Breast epithelium (tissue), 4 donors: ENCODE measurements around the gene OBP2A. TPM values are rescaled to one million over a fixed set of nuclear protein-coding genes. Genes with fewer than 3 reads are reported as not detected.

ENCODE experiments used
- DNase-seq, 2 donors: peaks; one replicate each; pipeline ENCODE4 v3.0.0-alpha.2; 2019; ENCODE audit warnings: low spot score in 2 of 2
- H3K27ac ChIP-seq, 2 donors: fragments of 200-600 bp; sonication (generic) in 1 of 2; one replicate each; pipeline ENCODE4 v1.5.1; 2016 to 2019; ENCODE audit warnings: mild to moderate bottlenecking in 1 of 2
- H3K27me3 ChIP-seq, 2 donors: fragments of 200-600 bp; sonication (generic) in 1 of 2; one replicate each; pipeline versions ENCODE4 v1.5.1 to v1.6.0; 2017 to 2019; ENCODE audit warnings: control low read depth in 1 of 2, mild to moderate bottlenecking in 1 of 2
- H3K36me3 ChIP-seq: fragments of 200-600 bp; one replicate; pipeline ENCODE4 v1.5.1; 2019
- H3K4me1 ChIP-seq, 2 donors: fragments of 200-600 bp; sonication (generic); one replicate each; pipeline ENCODE4 v1.5.1; 2016 to 2019; ENCODE audit warnings: control low read depth in 1 of 2
- H3K4me3 ChIP-seq, 3 donors: fragments of 200-600 bp; sonication (generic); 1 replicate in 2 of 3; 2 replicates in 1 of 3; pipeline ENCODE4 v1.5.1; 2016 to 2019; ENCODE audit warnings: mild to moderate bottlenecking in 3 of 3, moderate library complexity in 2 of 3
- H3K9me3 ChIP-seq, 2 donors: fragments of 200-600 bp; sonication (generic) in 1 of 2; one replicate each; pipeline ENCODE4 v1.5.1; 2016 to 2019; ENCODE audit warnings: control low read depth in 1 of 2
- CTCF ChIP-seq, 3 donors: fragments of 450-650 bp; IDR thresholded peaks; one replicate each; pipeline ENCODE4 v1.5.1; 2016 to 2017; ENCODE audit warnings: antibody characterized with exemption in 3 of 3, mild to moderate bottlenecking in 3 of 3, moderate library complexity in 3 of 3
- POLR2A ChIP-seq: fragments of 450-650 bp; IDR thresholded peaks from one replicate; pipeline ENCODE4 v1.6.1; 2016; ENCODE audit warnings: antibody characterized with exemption, mild to moderate bottlenecking, moderate library complexity
- POLR2AphosphoS5 ChIP-seq, 3 donors: sonication (generic); formaldehyde crosslinking; IDR thresholded peaks; one replicate each; pipeline ENCODE4 v1.6.1; 2017; ENCODE audit warnings: antibody characterized with exemption in 3 of 3
- intact Hi-C: fragments of 100-400 bp; cut with DNase I; formaldehyde crosslinking; loops from one replicate; pipeline ENCODE4 v1.15.1; 2023; ENCODE audit warnings: low total_unique reads
- total RNA-seq, 3 donors: library from RNA; depleted of rRNA; stranded (reverse); fragments of >200 nt; gene quantifications; one replicate each; pipeline ENCODE4 v1.1.0, GENCODE V29; 2016

OBP2A gene
- total RNA-seq, 3 donors from 2014 or later, result not detected

- no peak for DNase-seq
- Histone ChIP-seq H3K4me3 (no peak overlapping the region), H3K36me3 (no peaks in the 10 kb centered on the region), H3K9me3 (no peaks in the 10 kb centered on the region), H3K4me1 (no peaks in the 10 kb centered on the region), H3K27me3 (peaks cover 0 to 28% of the 10 kb centered on the region in 2 donors), H3K27ac (no peak overlapping the region)
- intact Hi-C loops, result no loop called here
- no peak for TF ChIP-seq POLR2A
- no peak for TF ChIP-seq CTCF (IDR thresholded peaks at IDR 0.05)
- no peak for TF ChIP-seq POLR2AphosphoS5 (IDR thresholded peaks at IDR 0.05)
Observed at GRCh38 chr9:135589596-135590485, 43.9 kb downstream of the OBP2A start.

GRCh38 chr9:135590486-135591079 is 44.7 kb downstream of the OBP2A start:
- peaks cover 0 to 26% of the 10 kb centered on the region in 2 donors for H3K27me3 ChIP-seq
- DNase-seq, result no peak
- intact Hi-C loops, result no loop called here
- no peak overlapping the region for H3K4me3 ChIP-seq
- H3K36me3 ChIP-seq, result no peaks in the 10 kb centered on the region
- no peaks in the 10 kb centered on the region for H3K4me1 ChIP-seq
- TF ChIP-seq POLR2AphosphoS5 (IDR thresholded peaks at IDR 0.05) (no peak), CTCF (IDR thresholded peaks at IDR 0.05) (no peak), POLR2A (no peak)
- H3K27ac ChIP-seq, result no peak overlapping the region
- no peaks in the 10 kb centered on the region for H3K9me3 ChIP-seq

GRCh38 chr9:135591506-135592330 is 45.8 kb downstream of the OBP2A start:
- peaks cover 0 to 17% of the 10 kb centered on the region in 2 donors for H3K27me3 ChIP-seq
- H3K4me1 ChIP-seq, result no peaks in the 10 kb centered on the region
- DNase-seq, result no peak
- no peak overlapping the region for H3K27ac ChIP-seq
- TF ChIP-seq POLR2AphosphoS5 (IDR thresholded peaks at IDR 0.05), result no peak
- no peak for TF ChIP-seq CTCF (IDR thresholded peaks at IDR 0.05)
- no peak for TF ChIP-seq POLR2A
- intact Hi-C loops, result no loop called here
- H3K9me3 ChIP-seq, result no peaks in the 10 kb centered on the region
- no peak overlapping the region for H3K4me3 ChIP-seq
- H3K36me3 ChIP-seq, result no peaks in the 10 kb centered on the region

GRCh38 chr9:135592331-135592590 is 46.3 kb downstream of the OBP2A start:
- TF ChIP-seq POLR2AphosphoS5 (IDR thresholded peaks at IDR 0.05) (no peak), POLR2A (no peak), CTCF (IDR thresholded peaks at IDR 0.05) (no peak)
- intact Hi-C loops, result no loop called here

GRCh38 chr9:135592625-135593024 is 46.7 kb downstream of the OBP2A start:
- Histone ChIP-seq H3K9me3 (no peaks in the 10 kb centered on the region), H3K36me3 (no peaks in the 10 kb centered on the region), H3K4me3 (no peak overlapping the region), H3K27me3 (peaks cover 0 to 24% of the 10 kb centered on the region in 2 donors), H3K27ac (no peak overlapping the region), H3K4me1 (no peaks in the 10 kb centered on the region)
- DNase-seq, result no peak
- TF ChIP-seq POLR2A (no peak), CTCF (IDR thresholded peaks at IDR 0.05) (no peak), POLR2AphosphoS5 (IDR thresholded peaks at IDR 0.05) (no peak)
- intact Hi-C loops, result no loop called here

More at GRCh38 chr9:135592331-135592590, 46.3 kb downstream of the OBP2A start:
- Histone ChIP-seq H3K4me1 (no peaks in the 10 kb centered on the region), H3K9me3 (no peaks in the 10 kb centered on the region), H3K36me3 (no peaks in the 10 kb centered on the region), H3K4me3 (no peak overlapping the region), H3K27ac (no peak overlapping the region), H3K27me3 (peaks cover 0 to 22% of the 10 kb centered on the region in 2 donors)
- no peak for DNase-seq
